HG03103 (cell line): ENCODE results near the gene FADS6.
"Not testable (repeated sequence)": the region's sequence is repeated elsewhere in the genome, so short reads cannot be mapped to it uniquely, and the experiment has no call there.

Experiments
- ATAC-seq: cut with Tn5 transposase; IDR thresholded peaks from one replicate; pipeline ENCODE4 v1.9.1; 2021; ENCODE audit warnings: low read depth; ENCODE audit not compliant: unreplicated experiment

FADS6 gene

GRCh38 chr17:74921026-74921681 lies 27.7 kb upstream of the FADS6 start:
- no peak for ATAC-seq

DNA sequence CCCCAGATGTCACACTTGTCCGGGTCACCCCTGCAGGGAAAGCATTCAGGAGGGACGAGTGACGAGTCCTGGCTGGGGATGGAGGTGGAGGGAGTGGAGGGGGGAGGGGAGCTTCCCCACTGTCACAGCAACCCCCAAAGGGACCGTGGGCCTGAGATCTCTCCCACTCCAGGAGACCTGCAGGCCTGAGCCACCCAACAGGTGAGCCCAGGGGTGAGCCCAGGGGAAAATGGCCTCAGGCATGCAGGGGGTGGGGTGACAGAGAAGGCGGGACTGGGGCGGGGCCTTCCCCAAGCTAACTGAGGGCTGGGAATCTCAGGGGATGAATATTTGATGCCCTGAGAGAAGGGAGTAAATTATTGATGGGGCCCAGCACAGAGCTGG lies 27.2 kb upstream of the FADS6 start:
- no peak for ATAC-seq

- no peak for ATAC-seq
Observed at GRCh38 chr17:74920306-74920620, 26.8 kb upstream of the FADS6 start.

- ATAC-seq = no peak
Observed at GRCh38 chr17:74919440-74920305, 26.2 kb upstream of the FADS6 start.

DNA sequence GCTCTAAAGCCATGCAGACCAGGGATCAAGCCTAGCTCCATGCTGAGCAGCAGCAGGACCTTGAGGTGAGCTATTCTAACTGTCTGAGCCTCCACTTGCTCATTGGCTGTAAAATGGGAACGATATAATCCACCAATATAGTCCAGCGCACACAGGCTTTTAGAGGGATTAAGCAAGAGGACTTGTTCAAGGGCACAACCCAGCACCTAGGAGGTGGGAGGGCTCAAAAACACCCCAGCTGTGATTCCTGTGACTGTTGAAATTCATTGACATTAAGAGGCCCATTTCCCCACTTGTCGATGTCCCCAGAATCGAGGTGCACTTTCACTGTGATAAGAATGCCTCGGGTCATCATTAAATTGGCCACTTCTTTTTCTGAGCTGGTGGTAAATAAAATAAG lies 25.5 kb upstream of the FADS6 start:
- no peak for ATAC-seq

DNA sequence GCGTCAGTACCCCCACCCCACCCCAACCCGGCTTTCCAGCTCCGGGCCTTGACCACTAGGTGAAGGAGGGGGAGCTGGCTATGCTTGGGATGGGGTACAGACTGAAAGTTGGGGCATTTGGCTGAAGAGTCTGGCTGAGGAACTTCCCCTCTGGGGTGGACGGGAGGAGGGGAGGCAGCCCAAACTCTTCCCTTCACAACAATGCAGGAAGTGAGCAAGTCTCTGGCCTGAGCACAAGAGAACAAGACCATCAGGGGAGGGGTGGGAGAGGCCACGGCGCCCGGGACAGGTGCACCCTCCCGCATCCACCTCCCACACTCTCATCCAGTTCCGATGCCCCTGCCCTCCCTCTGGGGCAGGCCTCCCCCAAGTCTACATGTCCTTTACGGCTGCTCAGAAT lies 24.0 kb upstream of the FADS6 start:
- no peak for ATAC-seq

- no peak for ATAC-seq
Observed at GRCh38 chr17:74916851-74917199, 23.4 kb upstream of the FADS6 start.

DNA sequence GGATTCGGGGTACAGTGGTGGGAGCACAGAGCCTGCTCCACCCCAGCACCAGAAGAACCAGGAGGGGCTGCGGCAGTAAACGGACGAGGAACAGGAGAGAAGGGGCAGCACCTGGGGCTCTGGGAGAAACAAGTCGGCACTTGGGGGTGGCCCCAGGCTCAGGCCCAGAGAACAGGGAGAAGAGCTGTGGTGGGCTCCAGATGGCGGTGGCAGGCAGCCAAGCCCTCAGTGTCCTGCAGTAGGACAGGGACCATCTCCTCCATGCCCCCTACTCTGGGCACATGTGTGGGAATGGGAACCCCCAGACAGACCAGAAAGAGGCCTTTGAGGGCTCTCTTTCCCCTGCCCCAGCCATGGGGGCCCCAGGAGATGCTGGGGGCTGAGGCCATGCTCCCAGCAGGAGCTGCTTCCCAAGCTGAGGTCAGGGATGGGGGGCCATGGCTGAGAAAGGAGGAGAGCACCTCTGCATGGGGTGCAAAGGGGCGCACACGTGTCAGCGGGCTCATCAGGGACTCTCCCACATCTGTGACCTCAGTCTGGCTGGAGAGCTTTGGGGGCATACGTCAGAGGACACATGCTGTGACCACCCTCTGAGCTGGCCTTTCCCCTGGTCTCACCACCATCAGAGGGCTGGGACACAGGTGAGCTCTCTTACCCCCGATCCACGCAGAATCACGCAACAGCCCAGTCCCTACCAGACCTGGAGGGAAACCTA lies 22.9 kb upstream of the FADS6 start:
- no peak for ATAC-seq

GRCh38 chr17:74911423-74911822 lies 18.0 kb upstream of the FADS6 start:
- not testable (repeated sequence) for ATAC-seq

DNA sequence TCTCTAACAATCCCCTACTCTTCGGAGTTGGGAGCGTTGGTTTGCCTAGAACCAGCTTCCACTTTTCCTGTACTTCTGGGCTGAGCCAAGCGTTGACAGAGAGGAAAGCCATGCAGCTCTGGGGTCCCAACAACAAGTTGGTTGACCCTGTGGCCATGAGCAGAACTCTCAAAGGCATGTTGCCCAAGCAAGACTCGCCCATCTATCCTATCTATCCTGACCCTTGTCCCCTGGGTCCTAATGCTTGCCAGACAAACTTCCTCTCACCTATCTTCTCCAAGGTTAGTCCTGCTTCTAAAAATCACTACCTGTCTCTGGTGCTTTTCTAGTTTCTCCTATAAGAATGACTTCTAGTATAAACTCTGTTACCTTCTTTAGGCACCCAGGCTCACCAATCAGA lies 15.7 kb upstream of the FADS6 start:
- ATAC-seq = not testable (repeated sequence)

DNA sequence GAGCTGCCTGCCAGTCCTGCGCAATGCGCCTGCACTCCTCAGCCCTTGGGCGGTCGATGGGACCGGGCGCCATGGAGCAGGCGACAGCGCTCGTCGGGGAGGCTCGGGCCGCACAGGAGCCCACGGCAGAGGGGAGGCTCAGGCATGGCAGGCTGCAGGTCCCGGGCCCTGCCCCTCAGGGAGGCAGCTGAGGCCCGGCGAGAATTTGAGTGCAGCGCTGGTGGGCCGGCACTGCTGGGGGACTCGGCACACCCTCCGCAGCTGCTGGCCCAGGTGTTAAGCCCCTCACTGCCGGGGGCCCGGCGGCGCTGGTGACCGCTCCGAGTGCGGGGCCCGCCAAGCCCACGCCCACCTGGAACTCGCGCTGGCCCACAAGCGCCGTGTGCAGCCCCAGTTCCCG lies 13.6 kb upstream of the FADS6 start:
- no peak for ATAC-seq

- ATAC-seq = not testable (repeated sequence)
Observed at GRCh38 chr17:74906214-74906793, 12.9 kb upstream of the FADS6 start.

DNA sequence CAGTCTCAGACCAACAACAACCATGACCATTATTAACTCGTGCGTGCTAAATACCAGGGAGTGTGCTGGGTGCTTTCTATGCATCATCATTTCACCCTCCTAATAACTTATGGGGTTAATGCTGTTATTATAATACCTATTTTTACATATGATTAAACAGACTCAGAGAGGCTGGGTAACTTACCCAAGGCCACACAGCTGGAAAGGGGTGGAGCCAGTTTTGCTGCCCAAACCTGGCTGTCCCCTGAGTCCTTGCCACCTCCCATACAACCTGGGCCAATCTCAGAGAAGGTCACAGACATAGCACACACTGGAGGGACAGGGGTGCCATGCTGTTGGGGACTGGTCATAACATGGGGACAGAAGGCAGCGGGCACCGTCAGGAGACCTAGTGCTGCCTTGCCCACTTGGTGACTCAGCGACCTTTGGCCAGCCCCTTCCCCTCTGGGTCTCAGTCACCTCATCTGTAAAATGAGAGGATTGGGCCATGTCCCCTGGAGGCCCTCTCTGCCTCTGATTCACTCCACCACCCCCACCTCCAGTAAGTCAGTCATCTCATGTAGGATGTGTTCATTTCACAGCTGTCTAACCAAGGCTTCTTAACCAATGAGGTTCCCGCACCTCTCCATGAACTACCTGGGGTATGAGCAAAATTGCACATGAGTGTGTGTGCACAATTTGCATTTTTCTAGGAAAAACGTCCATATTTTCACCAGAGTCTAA lies 11.4 kb upstream of the FADS6 start:
- no peak for ATAC-seq

DNA sequence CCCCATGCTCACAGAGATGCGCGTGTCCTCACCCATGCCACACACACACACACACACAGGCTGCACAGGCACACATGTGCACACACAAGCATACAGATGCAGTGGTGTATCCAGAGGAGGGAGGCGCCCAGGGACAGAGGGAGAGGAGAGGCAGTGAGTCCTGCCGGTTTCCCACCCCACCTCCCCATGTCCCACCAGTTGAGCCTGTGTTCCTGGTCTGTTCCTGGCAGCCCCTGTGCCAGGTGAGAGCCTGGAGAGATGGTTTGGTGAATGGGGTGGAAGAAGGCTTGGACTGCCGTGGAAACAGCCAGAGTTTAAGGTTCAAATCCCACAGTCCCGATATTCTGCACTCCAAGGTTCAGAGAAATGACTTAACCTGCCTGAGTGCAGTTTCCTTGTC lies 10.2 kb upstream of the FADS6 start:
- no peak for ATAC-seq

- ATAC-seq = no peak
Observed at GRCh38 chr17:74903034-74903433, 9.6 kb upstream of the FADS6 start.

DNA sequence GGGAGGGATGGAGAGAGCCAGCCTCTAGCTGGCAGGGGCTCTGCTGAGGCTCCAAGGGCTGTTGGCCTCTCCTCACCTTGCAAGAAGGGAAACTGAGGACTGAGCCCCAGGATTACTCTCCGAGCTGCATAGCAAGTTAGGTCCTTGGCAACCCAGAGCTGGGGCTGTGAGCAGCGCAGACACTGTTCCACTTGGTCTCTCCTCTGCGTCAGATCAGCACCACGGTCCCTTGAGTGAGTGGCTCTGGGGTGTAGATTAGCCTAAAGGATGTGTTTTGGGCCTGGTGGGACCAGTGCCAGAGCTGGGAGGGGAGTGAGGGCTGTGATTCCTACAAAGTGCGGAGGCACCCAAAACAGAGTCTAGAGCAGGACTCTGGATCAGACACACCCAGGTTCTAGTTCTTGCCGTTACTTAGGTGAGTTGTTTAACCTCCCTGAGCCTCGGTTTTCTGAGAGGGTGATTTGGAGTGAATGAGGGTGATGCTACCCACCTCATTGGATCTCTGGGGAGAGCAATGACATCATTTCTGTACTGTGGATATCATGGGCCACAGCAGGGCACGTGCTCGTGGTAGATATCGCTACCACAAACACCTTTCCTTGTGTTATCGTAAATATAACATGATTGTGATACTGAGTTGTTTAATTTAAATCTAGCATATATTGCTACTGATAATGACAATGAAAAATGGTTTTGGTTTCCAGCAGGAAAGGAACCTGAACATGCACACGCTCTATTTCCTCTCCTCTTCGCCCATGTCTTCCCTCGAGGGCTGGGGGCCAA lies 8.1 kb upstream of the FADS6 start:
- no peak for ATAC-seq

DNA sequence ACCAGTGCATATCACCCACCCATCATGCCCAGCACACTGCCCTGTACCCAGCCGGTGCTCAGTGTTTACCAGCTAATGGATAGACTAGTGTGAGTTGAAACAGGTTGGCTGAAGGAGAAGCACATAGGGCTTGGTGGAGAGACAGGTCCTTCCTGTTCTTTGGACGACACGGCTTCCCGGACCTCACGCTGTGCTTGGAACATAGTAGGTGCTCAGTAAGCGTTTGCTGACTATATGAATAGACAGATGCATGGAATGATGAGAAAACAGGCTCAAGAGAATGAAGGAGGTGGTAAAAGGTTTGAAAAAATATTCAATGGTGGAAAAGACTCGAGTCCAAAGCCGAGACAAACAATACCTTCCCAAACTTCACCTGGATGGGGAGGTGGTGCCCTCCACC lies 6.8 kb upstream of the FADS6 start:
- no peak for ATAC-seq

GRCh38 chr17:74898376-74898946 lies 5.0 kb upstream of the FADS6 start:
- no peak for ATAC-seq

DNA sequence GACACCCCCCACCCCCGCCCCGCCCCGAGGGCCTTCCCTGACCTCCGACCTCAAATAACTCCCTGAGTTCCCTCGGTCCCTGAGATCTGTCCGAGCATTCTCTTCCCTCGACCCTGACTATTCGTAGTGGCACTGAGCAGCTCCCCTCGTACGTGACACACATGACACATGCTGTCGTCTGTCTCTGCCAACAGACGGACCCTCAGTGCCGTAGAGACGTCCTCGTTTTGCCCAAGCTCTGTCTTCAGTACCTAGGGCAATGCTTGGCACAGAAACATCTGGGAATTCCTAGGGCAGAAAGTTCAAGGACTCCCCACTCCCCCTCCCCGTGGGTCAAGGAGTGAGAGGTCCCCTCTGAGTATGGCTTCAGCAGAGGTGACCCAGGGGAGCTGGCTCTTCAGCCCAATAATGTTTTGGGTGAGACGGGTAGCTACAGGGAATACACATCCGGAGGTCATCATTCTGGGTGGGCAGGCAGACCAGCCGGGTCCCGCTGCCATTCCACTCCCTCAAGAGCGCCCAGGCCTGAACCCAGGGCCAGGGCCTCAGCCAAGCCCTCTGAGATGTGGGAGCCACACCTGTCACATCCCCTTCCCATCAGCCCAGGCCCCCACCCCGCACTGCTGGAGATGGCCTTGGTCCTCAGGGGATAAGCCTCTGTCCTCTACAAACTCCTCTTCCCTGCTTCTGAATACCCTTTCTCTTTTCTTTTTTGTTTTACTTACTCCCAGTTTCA lies 671 bp upstream of the FADS6 start:
- ATAC-seq = no peak
